ENCODE measurements around the gene PPM1L. TPM values are rescaled to one million over a fixed set of nuclear protein-coding genes. Genes with fewer than 3 reads are reported as not detected.
"Not testable (repeated sequence)": the region's sequence is repeated elsewhere in the genome, so short reads cannot be mapped to it uniquely, and the experiment has no call there.

The PPM1L gene
- total RNA-seq, 1 donor from 2014 or later = 12.2 TPM

DNA sequence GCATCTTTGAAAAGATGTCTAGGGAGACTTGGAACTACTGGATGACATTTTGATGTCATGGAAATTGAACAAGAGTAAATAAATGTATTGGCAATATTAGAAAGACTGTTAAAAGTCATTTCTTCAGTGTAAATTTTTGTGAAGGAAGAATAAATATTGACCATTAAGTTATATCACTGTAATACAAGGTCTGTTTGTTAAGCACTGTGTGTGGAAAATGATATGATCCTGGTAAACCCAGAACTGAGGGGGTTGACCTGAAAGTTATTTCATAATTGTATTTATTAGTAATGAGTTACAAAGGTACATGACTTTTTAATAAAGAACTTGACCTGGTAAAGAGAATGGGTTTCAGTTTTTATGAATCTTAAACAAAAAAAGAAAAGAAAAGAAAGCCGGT is 242.6 kb downstream of the PPM1L start:
- Mint-ChIP-seq H3K4me1 (ENCODE audit: unreplicated experiment) (peaks cover 5% of the 10 kb centered on the region), H3K4me3 (ENCODE audit: unreplicated experiment) (no peak overlapping the region), H3K36me3 (ENCODE audit: low read depth, unreplicated experiment) (no peaks in the 10 kb centered on the region), H3K9me3 (ENCODE audit: unreplicated experiment) (no peaks in the 10 kb centered on the region), H3K27ac (ENCODE audit: unreplicated experiment) (no peak overlapping the region), H3K27me3 (ENCODE audit: unreplicated experiment) (no peaks in the 10 kb centered on the region)
- TF ChIP-seq, protein P1, sequence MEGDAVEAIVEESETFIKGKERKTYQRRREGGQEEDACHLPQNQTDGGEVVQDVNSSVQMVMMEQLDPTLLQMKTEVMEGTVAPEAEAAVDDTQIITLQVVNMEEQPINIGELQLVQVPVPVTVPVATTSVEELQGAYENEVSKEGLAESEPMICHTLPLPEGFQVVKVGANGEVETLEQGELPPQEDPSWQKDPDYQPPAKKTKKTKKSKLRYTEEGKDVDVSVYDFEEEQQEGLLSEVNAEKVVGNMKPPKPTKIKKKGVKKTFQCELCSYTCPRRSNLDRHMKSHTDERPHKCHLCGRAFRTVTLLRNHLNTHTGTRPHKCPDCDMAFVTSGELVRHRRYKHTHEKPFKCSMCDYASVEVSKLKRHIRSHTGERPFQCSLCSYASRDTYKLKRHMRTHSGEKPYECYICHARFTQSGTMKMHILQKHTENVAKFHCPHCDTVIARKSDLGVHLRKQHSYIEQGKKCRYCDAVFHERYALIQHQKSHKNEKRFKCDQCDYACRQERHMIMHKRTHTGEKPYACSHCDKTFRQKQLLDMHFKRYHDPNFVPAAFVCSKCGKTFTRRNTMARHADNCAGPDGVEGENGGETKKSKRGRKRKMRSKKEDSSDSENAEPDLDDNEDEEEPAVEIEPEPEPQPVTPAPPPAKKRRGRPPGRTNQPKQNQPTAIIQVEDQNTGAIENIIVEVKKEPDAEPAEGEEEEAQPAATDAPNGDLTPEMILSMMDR (IDR thresholded peaks at IDR 0.05; ENCODE audit: unreplicated experiment) = no peak
- DNase-seq (ENCODE audit: low spot score) = no peak

DNA sequence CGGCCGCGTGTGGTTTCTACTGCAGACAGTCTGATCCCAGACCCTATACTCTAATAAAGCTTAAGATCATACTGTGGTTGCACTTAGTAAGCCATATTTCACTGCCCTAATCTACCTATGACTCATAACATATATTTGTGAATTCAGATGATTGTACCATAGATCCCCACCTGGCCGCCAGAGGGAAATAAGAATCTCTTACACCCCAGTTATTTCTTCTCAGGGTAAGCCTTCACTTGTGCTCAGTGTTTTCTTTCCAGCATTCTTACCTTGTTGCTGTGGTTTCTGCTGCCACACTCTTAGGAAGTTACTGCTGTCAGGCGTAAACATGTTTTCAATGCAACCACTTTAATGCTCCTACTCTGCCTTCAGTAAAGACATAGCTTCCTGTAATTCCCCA is 243.2 kb downstream of the PPM1L start:
- H3K9me3 Mint-ChIP-seq (ENCODE audit: unreplicated experiment) = no peaks in the 10 kb centered on the region
- H3K4me1 Mint-ChIP-seq (ENCODE audit: unreplicated experiment) = peaks cover 5% of the 10 kb centered on the region
- TF ChIP-seq, protein P1 (IDR thresholded peaks at IDR 0.05; ENCODE audit: unreplicated experiment) = no peak
- DNase-seq (ENCODE audit: low spot score) = no peak
- no peak overlapping the region for H3K27ac Mint-ChIP-seq (ENCODE audit: unreplicated experiment)
- H3K4me3 Mint-ChIP-seq (ENCODE audit: unreplicated experiment) = no peak overlapping the region
- H3K27me3 Mint-ChIP-seq (ENCODE audit: unreplicated experiment) = no peaks in the 10 kb centered on the region
- H3K36me3 Mint-ChIP-seq (ENCODE audit: low read depth, unreplicated experiment) = no peaks in the 10 kb centered on the region

DNA sequence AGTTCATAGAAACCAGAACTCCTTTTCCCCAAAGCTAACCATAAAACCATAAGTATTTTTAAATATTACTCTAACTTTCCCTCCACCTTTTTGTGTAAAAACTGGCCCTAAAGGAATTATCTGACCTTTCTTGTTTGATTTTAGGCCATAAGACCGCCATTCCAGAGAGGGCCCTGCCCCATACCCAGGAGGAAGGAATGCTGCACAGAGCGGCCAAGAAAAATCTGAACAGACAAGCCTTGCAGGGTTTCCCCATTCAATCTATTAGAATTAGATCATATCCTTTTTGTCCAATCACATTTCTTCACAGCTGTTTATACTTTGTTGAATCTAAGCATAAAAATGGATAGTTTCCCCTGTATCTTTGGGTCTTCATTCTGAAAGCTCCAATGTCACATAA is 252.1 kb downstream of the PPM1L start:
- Mint-ChIP-seq H3K4me1 (ENCODE audit: unreplicated experiment) (no peaks in the 10 kb centered on the region), H3K4me3 (ENCODE audit: unreplicated experiment) (no peak overlapping the region), H3K36me3 (ENCODE audit: low read depth, unreplicated experiment) (no peaks in the 10 kb centered on the region), H3K27ac (ENCODE audit: unreplicated experiment) (no peak overlapping the region), H3K27me3 (ENCODE audit: unreplicated experiment) (no peaks in the 10 kb centered on the region), H3K9me3 (ENCODE audit: unreplicated experiment) (no peaks in the 10 kb centered on the region)
- no peak for DNase-seq (ENCODE audit: low spot score)
- TF ChIP-seq, protein P1 (IDR thresholded peaks at IDR 0.05; ENCODE audit: unreplicated experiment) = no peak

DNA sequence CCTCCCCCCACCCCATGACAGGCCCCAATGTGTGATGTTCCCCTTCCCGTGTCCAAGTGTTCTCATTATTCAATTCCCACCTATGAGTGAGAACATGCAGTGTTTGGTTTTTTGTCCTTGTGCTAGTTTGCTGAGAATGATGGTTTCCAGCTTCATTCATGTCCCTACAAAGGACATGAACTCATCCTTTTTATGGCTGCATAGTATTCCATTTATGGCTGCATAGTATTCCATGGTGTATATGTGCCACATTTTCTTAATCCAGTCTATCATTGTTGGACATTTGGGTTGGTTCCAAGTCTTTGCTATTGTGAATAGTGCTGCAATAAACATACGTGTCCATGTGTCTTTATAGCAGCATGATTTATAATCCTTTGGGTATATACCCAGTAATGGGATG is 254.1 kb downstream of the PPM1L start:
- H3K36me3 Mint-ChIP-seq (ENCODE audit: low read depth, unreplicated experiment); H3K4me3 Mint-ChIP-seq (ENCODE audit: unreplicated experiment); H3K27ac Mint-ChIP-seq (ENCODE audit: unreplicated experiment); H3K9me3 Mint-ChIP-seq (ENCODE audit: unreplicated experiment); H3K27me3 Mint-ChIP-seq (ENCODE audit: unreplicated experiment); DNase-seq (ENCODE audit: low spot score); H3K4me1 Mint-ChIP-seq (ENCODE audit: unreplicated experiment): not testable (repeated sequence)

DNA sequence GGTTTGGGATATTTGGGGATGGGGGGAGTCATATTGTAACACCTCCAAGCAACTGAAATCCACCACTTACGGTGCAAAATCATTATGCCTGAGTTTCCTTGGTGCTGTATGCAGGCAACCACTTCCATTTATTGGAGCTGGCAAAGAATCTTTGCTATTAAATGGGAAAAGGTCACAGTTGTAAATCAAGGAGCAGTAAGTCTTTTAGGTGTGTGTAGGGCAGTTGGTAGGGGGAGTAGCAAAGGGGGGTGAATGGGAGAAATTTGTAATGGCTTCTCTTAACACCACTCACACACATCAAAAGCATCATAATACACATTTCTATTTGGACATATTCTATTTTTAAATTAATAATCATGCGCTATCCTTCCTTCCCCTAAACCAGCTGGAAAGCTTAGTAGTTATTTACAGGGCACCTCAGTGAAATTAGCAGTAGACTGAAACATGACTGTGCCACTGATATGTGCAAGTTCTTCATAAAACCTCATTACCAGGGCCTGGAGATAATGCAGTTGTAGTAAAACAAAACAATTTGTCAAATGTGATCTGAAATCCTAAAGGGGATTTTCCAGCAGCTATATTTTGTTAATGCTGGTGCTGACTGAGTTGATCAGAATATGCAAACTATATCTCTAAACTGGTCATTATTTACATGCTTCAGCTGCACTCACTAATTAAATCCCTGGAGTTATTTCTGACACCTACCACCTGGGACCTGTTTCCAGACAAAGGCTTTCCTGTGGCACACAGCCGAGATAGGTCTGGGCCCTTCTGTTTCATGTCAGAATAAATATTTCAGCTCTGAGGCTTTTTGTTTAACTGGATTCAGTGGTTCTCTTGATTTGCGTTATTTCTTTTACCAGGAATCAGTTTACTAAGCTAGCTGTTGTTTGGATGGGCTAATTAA is 259.1 kb downstream of the PPM1L start:
- H3K4me3 Mint-ChIP-seq (ENCODE audit: unreplicated experiment) = no peak overlapping the region
- peaks cover 5% of the 10 kb centered on the region for H3K9me3 Mint-ChIP-seq (ENCODE audit: unreplicated experiment)
- no peaks in the 10 kb centered on the region for H3K36me3 Mint-ChIP-seq (ENCODE audit: low read depth, unreplicated experiment)
- H3K27me3 Mint-ChIP-seq (ENCODE audit: unreplicated experiment) = no peaks in the 10 kb centered on the region
- H3K27ac Mint-ChIP-seq (ENCODE audit: unreplicated experiment) = no peak overlapping the region
- no peak for DNase-seq (ENCODE audit: low spot score)
- TF ChIP-seq, protein P1 (IDR thresholded peaks at IDR 0.05; ENCODE audit: unreplicated experiment) = no peak
- no peaks in the 10 kb centered on the region for H3K4me1 Mint-ChIP-seq (ENCODE audit: unreplicated experiment)

Data from endothelial cell (in vitro differentiated cells).